ENCODE data around the gene ZDHHC5.

ZDHHC5 gene

GRCh38 chr11:57646194-57646798 lies 21.6 kb upstream of the ZDHHC5 start:
- H3K4me1 ChIP-seq (ENCODE audit: control insufficient read depth, insufficient read depth, low read length), result 0 out of 2 replicates have a peak, but pooled peaks cover 6% of the 10 kb centered on the region
- ChIA-PET POLR2A (interaction anchor here (0.5 to 1.2 kb wide), 4 partner anchors 32 to 153 kb away, joined by 3 to 4 read pairs (median 3); partner anchors contain the start of genes MED19 and TMX2), CTCF (interaction anchor here (0.5 to 8.6 kb wide), 7 partner anchors 12 to 296 kb away, joined by 3 to 183 read pairs (median 4); partner anchors contain the start of gene UBE2L6)
- no peaks in the 10 kb centered on the region for H3K9me3 ChIP-seq (ENCODE audit: control insufficient read depth, insufficient read depth, low read depth, low read length)
- H3K36me3 ChIP-seq (ENCODE audit: control insufficient read depth in 2 of 2, insufficient read depth in 1 of 2, low read length in 2 of 2), result no peaks in the 10 kb centered on the region
- TF ChIP-seq ZBTB26 (tag by site-specific recombination; optimal IDR thresholded peaks at IDR 0.05), result no peak
- TF ChIP-seq ZNF670 (tag by site-specific recombination; IDR thresholded peaks at IDR 0.05; ENCODE audit: low read depth), result no peak
- TF ChIP-seq, protein P1, sequence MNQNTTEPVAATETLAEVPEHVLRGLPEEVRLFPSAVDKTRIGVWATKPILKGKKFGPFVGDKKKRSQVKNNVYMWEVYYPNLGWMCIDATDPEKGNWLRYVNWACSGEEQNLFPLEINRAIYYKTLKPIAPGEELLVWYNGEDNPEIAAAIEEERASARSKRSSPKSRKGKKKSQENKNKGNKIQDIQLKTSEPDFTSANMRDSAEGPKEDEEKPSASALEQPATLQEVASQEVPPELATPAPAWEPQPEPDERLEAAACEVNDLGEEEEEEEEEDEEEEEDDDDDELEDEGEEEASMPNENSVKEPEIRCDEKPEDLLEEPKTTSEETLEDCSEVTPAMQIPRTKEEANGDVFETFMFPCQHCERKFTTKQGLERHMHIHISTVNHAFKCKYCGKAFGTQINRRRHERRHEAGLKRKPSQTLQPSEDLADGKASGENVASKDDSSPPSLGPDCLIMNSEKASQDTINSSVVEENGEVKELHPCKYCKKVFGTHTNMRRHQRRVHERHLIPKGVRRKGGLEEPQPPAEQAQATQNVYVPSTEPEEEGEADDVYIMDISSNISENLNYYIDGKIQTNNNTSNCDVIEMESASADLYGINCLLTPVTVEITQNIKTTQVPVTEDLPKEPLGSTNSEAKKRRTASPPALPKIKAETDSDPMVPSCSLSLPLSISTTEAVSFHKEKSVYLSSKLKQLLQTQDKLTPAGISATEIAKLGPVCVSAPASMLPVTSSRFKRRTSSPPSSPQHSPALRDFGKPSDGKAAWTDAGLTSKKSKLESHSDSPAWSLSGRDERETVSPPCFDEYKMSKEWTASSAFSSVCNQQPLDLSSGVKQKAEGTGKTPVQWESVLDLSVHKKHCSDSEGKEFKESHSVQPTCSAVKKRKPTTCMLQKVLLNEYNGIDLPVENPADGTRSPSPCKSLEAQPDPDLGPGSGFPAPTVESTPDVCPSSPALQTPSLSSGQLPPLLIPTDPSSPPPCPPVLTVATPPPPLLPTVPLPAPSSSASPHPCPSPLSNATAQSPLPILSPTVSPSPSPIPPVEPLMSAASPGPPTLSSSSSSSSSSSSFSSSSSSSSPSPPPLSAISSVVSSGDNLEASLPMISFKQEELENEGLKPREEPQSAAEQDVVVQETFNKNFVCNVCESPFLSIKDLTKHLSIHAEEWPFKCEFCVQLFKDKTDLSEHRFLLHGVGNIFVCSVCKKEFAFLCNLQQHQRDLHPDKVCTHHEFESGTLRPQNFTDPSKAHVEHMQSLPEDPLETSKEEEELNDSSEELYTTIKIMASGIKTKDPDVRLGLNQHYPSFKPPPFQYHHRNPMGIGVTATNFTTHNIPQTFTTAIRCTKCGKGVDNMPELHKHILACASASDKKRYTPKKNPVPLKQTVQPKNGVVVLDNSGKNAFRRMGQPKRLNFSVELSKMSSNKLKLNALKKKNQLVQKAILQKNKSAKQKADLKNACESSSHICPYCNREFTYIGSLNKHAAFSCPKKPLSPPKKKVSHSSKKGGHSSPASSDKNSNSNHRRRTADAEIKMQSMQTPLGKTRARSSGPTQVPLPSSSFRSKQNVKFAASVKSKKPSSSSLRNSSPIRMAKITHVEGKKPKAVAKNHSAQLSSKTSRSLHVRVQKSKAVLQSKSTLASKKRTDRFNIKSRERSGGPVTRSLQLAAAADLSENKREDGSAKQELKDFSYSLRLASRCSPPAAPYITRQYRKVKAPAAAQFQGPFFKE (tag by site-specific recombination; IDR thresholded peaks at IDR 0.05; ENCODE audit: borderline replicate concordance), result no peak
- no peak for TF ChIP-seq ZNF16 (tag by site-specific recombination; IDR thresholded peaks at IDR 0.05; ENCODE audit: low read depth)
- no peak for TF ChIP-seq ZNF843 (tag by site-specific recombination; IDR thresholded peaks at IDR 0.05)
- no peak for TF ChIP-seq ZNF366 (tag by site-specific recombination; conservative IDR thresholded peaks at IDR 0.05)
- TF ChIP-seq ZNF664 (tag by site-specific recombination; IDR thresholded peaks at IDR 0.05), result no peak
- no peak for TF ChIP-seq ZNF707 (tag by site-specific recombination; IDR thresholded peaks at IDR 0.05)
- TF ChIP-seq ZNF561 (tag by site-specific recombination; IDR thresholded peaks at IDR 0.05; ENCODE audit: borderline replicate concordance), result no peak
- no peak for TF ChIP-seq ZBTB10 (tag by site-specific recombination; IDR thresholded peaks at IDR 0.05)
- no peak for TF ChIP-seq ATF2 (tag by site-specific recombination; IDR thresholded peaks at IDR 0.05; ENCODE audit: low read depth)
- no peak for TF ChIP-seq ZSCAN23 (tag by site-specific recombination; IDR thresholded peaks at IDR 0.05)
- TF ChIP-seq PRDM4 (tag by site-specific recombination; IDR thresholded peaks at IDR 0.05), result no peak
- TF ChIP-seq SP7 (tag by site-specific recombination; IDR thresholded peaks at IDR 0.05), result no peak
- no peak for TF ChIP-seq EGR2 (tag by site-specific recombination; IDR thresholded peaks at IDR 0.05; ENCODE audit: low read depth)
- no peak for TF ChIP-seq ZNF174 (tag by site-specific recombination; IDR thresholded peaks at IDR 0.05)
- TF ChIP-seq, protein P2, sequence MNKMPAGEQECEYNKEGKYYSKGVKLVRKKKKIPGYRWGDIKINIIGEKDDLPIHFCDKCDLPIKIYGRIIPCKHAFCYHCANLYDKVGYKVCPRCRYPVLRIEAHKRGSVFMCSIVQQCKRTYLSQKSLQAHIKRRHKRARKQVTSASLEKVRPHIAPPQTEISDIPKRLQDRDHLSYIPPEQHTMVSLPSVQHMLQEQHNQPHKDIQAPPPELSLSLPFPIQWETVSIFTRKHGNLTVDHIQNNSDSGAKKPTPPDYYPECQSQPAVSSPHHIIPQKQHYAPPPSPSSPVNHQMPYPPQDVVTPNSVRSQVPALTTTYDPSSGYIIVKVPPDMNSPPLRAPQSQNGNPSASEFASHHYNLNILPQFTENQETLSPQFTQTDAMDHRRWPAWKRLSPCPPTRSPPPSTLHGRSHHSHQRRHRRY (tag by site-specific recombination; IDR thresholded peaks at IDR 0.05), result no peak
- TF ChIP-seq ZNF221 (tag by site-specific recombination; IDR thresholded peaks at IDR 0.05; ENCODE audit: borderline replicate concordance), result no peak
- no peak overlapping the region for H3K27ac ChIP-seq (ENCODE audit: extremely low read depth, low read depth, low read length)
- H3K4me3 ChIP-seq (ENCODE audit: low read depth, low read length), result no peak overlapping the region

Data from HEK293 (cell line).